Type B pancreatic cell (in vitro differentiated cells): ENCODE measurements around the gene PCBP3. TPM values are rescaled to one million over a fixed set of nuclear protein-coding genes. Genes with fewer than 3 reads are reported as not detected.
"Not testable (repeated sequence)": the region's sequence is repeated elsewhere in the genome, so short reads cannot be mapped to it uniquely, and the experiment has no call there.

Source experiments
- DNase-seq: peaks from one replicate; pipeline ENCODE4 v3.0.0; 2021; ENCODE audit warnings: mixed read lengths; ENCODE audit not compliant: unreplicated experiment; ENCODE audit errors: extremely low spot score
- H3K27ac Mint-ChIP-seq: 2 replicates; pipeline ENCODE4 v1.8.0; 2021; ENCODE audit warnings: mild to moderate bottlenecking, mixed read lengths
- H3K27me3 Mint-ChIP-seq: 2 replicates; pipeline ENCODE4 v1.8.0; 2021; ENCODE audit warnings: mixed read lengths
- H3K36me3 Mint-ChIP-seq: 2 replicates; pipeline ENCODE4 v1.8.0; 2021; ENCODE audit warnings: mixed read lengths
- H3K4me1 Mint-ChIP-seq: one replicate; pipeline ENCODE4 v1.8.0; 2021; ENCODE audit warnings: mixed read lengths; ENCODE audit not compliant: unreplicated experiment
- H3K4me3 Mint-ChIP-seq: 2 replicates; pipeline ENCODE4 v1.8.0; 2021; ENCODE audit warnings: mild to moderate bottlenecking, mixed read lengths
- H3K9me3 Mint-ChIP-seq: 2 replicates; pipeline ENCODE4 v1.8.0; 2021; ENCODE audit warnings: mixed read lengths
- CTCF ChIP-seq: fragments of 200-600 bp; sonication (generic); conservative IDR thresholded peaks from 2 replicates; pipeline ENCODE4 v1.5.0; 2021; ENCODE audit warnings: antibody characterized with exemption, mild to moderate bottlenecking
- total RNA-seq: library from RNA; stranded (reverse); gene quantifications from 2 replicates; pipeline ENCODE4 v1.2.1, GENCODE V29; 2021; ENCODE audit warnings: low replicate concordance

PCBP3 gene
- total RNA-seq, 1 donor from 2014 or later, result 5.5 TPM

- H3K9me3 Mint-ChIP-seq, result peaks cover 5% of the 10 kb centered on the region
- peaks cover 16% of the 10 kb centered on the region for H3K27me3 Mint-ChIP-seq
- H3K4me1 Mint-ChIP-seq, result peaks cover 5% of the 10 kb centered on the region
- TF ChIP-seq CTCF, result no peak
- DNase-seq, result no peak
- H3K27ac Mint-ChIP-seq, result no peak overlapping the region
- H3K36me3 Mint-ChIP-seq, result no peaks in the 10 kb centered on the region
- no peak overlapping the region for H3K4me3 Mint-ChIP-seq
Observed at GRCh38 chr21:45957981-45958600, 314.6 kb downstream of the PCBP3 start.

- no peaks in the 10 kb centered on the region for H3K36me3 Mint-ChIP-seq
- H3K9me3 Mint-ChIP-seq, result peaks cover 5% of the 10 kb centered on the region
- no peak overlapping the region for H3K27ac Mint-ChIP-seq
- no peaks in the 10 kb centered on the region for H3K4me1 Mint-ChIP-seq
- DNase-seq, result no peak
- no peak overlapping the region for H3K4me3 Mint-ChIP-seq
- no peak for TF ChIP-seq CTCF
- peaks cover 16% of the 10 kb centered on the region for H3K27me3 Mint-ChIP-seq
Observed at GRCh38 chr21:45959182-45959581, 315.7 kb downstream of the PCBP3 start.

DNA sequence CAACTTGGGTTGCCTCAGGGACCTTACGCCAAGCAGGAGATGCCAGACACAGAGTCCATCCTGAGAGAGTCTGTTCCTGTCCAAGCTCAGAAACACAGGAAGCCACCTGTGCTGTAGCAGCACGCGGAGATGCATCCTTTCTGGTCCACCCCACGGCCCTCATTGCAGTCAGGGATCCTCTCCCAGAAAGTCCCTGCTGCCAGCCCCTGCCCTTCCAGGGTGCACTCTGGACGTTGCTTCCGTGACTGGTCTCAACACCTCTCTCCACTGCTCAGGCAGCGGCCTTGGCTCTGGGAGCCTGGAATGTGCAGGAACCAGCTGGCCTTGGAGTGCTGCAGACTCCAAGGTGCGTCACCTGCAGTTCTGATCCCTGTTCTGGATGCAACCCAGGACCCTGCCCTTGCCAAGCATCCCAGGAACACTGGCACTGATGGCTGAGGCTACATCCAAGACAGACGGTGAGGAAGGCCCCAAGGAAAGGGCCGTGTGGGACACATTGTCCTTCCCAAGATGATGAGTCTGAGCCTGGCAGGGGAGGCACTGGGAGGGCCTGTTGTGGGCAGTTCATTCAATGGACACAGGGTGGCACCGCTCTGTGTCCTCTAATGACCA, 316.4 kb downstream of the PCBP3 start:
- Mint-ChIP-seq H3K27ac (no peak overlapping the region), H3K27me3 (peaks cover 16% of the 10 kb centered on the region), H3K9me3 (peaks cover 5% of the 10 kb centered on the region), H3K36me3 (no peaks in the 10 kb centered on the region), H3K4me1 (no peaks in the 10 kb centered on the region), H3K4me3 (no peak overlapping the region)
- no peak for DNase-seq
- TF ChIP-seq CTCF, result no peak

GRCh38 chr21:45961408-45961807, 317.9 kb downstream of the PCBP3 start:
- not testable (repeated sequence) for H3K36me3 Mint-ChIP-seq, H3K4me1 Mint-ChIP-seq, H3K9me3 Mint-ChIP-seq, H3K4me3 Mint-ChIP-seq, DNase-seq, H3K27ac Mint-ChIP-seq
- peaks cover 16% of the 10 kb centered on the region for H3K27me3 Mint-ChIP-seq

DNA sequence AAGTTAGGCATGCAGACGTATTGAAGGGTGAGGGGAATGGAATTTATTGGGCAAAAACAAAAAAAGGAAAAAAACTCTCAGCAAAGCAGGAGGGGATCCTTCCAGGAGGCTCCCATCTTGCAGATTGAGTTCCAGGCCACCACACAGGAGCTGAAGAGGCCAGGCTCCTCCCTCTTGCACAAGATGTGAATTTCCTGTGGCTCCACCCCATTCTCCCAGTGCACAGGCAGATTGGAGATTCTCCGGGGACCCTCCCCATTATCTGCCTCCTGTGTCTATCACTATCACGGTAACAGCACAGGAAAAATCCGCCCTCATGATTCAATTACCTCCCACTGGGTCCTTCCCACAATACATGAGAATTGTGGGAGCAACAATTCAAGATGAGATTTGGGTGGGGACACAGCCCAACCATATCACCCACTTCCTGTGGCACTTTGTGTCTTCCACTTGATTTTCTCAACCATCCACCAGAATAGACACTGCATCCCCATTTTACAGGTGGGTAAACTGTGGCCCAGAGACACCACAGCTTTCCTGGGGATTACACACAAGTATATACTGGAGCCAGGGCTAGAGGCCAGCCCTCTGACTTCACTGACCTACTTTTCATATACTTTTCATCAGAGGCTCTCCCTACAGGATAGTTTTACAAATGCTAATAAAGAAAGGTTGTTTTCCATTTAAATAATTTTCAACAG, 319.2 kb downstream of the PCBP3 start:
- Mint-ChIP-seq H3K4me1 (no peaks in the 10 kb centered on the region), H3K36me3 (no peaks in the 10 kb centered on the region), H3K27me3 (peaks cover 13% of the 10 kb centered on the region), H3K9me3 (peaks cover 5% of the 10 kb centered on the region), H3K4me3 (no peak overlapping the region), H3K27ac (no peak overlapping the region)
- TF ChIP-seq CTCF, result no peak
- no peak for DNase-seq

DNA sequence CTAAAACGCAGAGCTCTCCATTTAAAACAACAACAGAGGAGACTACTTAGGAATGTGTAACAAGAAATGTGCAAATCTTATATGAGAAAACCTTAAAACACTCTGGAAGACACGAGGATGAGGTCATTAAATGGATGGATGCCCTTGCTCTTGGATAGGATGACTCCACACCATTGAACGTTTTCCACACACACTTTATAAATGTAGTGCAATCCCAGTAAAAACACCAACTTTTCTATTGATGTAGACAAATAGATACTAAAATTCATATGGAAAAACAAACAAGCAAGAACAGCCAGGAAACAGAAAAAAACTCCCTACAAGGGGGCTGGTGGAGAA, 319.7 kb downstream of the PCBP3 start:
- DNase-seq, result no peak
- Mint-ChIP-seq H3K36me3 (no peaks in the 10 kb centered on the region), H3K4me1 (no peaks in the 10 kb centered on the region), H3K4me3 (no peak overlapping the region), H3K9me3 (peaks cover 5% of the 10 kb centered on the region), H3K27ac (no peak overlapping the region), H3K27me3 (peaks cover 13% of the 10 kb centered on the region)
- TF ChIP-seq CTCF, result no peak
